Astrocyte (in vitro differentiated cells and primary cell): ENCODE data around the gene TMEM184B.

Experiments
- CTCF ChIP-seq: IDR thresholded peaks from 2 replicates; pipeline ENCODE4 v1.5.1; 2011; ENCODE audit warnings: low read depth, mild to moderate bottlenecking, inconsistent platforms, low read length, moderate library complexity; ENCODE audit not compliant: insufficient read depth
- EZH2 ChIP-seq: IDR thresholded peaks from 2 replicates; pipeline ENCODE4 v1.6.1; 2012; ENCODE audit warnings: mild to moderate bottlenecking, low read length, inconsistent platforms; ENCODE audit not compliant: insufficient read depth

DNA sequence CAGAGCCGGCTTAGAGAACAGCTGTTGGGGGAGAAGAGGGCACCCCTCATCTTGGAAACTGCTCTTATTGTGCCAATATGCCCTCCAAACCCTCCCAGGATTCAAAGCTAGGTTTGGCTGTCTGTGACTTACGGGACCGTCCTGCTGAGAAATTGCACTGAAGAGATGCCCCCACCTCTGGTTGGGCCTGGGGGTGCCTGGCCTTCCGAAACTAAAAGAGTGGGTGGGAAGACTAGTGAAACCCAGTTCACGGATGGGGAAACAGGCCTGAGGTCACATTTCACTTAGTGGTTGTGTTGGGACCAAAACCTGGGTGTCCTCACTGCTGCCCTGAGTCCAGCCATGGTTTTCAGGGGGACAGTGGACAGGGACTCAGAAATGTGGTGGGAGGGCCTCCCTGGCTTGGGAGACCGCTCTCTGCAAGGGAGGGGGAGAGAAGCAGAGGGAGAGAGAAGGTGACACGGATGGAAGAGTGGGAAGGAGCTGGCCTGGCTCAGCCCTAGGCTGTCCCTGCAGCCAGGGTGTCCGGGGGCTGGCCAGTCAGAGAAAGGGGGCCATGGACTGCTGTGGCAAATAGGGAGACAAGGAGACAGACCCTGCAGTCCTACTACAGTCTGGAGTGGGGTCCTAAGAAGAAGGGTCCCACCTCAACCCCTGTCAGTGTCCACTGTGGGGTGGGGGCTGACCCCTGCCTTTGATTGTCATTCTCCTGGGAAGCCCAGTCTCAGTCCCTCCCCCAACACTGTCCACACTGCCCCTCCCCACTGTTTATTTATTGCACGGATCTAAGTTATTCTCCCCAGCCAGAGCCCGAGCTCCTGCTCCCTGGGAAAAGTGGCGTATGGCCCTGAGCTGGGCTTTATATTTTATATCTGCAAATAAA, 57.4 kb downstream of the TMEM184B start:
- TF ChIP-seq CTCF (no peak), EZH2 (no peak)
